ENCODE measurements around the gene FAM199X. TPM values are rescaled to one million over a fixed set of nuclear protein-coding genes. Genes with fewer than 3 reads are reported as not detected.

The FAM199X gene
- polyA plus RNA-seq, 3 donors: 4.1 to 8.2 (median 5.0) TPM

DNA sequence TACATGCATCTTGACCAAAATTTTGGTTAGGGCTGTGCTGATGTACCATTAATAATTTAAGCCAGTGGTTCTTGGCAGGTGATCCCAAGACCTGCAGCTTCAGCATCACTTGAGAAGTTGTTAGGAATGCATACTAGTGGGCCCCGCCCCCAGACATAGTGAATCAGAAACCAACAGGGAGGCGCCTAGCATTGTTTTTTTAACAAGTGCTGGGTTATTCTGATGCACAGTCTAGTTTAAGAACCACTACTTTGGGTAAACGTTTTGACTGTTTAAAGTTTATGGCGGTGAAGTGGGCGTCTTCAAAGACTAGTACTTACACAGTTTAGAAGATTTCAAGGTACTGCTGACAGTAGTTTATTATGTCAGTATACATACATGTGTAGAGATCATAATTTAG, 23.6 kb downstream of the FAM199X start:
- Mint-ChIP-seq H3K27me3 (ENCODE audit: low read depth in 3 of 3) (no peaks in the 10 kb centered on the region), H3K4me1 (no peaks in the 10 kb centered on the region), H3K9me3 (peaks cover 0 to 2% (median 0%) of the 10 kb centered on the region in 7 donors), H3K36me3 (peaks cover 50 to 51% of the 10 kb centered on the region in 2 donors), H3K4me3 (no peak overlapping the region), H3K27ac (no peak overlapping the region)
- 67% methylated on average over 1 of the region's 5 CpGs for WGBS (ENCODE audit: insufficient coverage)
- no peak for TF ChIP-seq CTCF (IDR thresholded peaks at IDR 0.05)
- Histone ChIP-seq H3K4me1 (ENCODE audit: control insufficient read depth in 1 of 2, insufficient read depth in 2 of 2, low read length in 2 of 2) (no peaks in the 10 kb centered on the region), H3K9me3 (replicated peaks in 1 of 2; ENCODE audit: control insufficient read depth in 1 of 2, insufficient read depth in 1 of 2, low read length in 2 of 2) (no peaks in the 10 kb centered on the region), H4K20me1 (ENCODE audit: insufficient read depth, low read length) (no peaks in the 10 kb centered on the region), H3K27me3 (ENCODE audit: control insufficient read depth in 2 of 2, insufficient read depth in 2 of 2, low read length in 2 of 2) (no peaks in the 10 kb centered on the region), H3K4me2 (replicated peaks; ENCODE audit: extremely low read depth, low read length, poor library complexity, severe bottlenecking) (no peak overlapping the region), H3K36me3 (replicated peaks in 1 of 2; ENCODE audit: control insufficient read depth in 1 of 2, insufficient read depth in 2 of 2, low read length in 2 of 2) (peaks cover 44 to 69% of the 10 kb centered on the region in 2 donors), H2AFZ (ENCODE audit: insufficient read depth, low read depth, low read length, poor library complexity, severe bottlenecking) (no peak overlapping the region), H3K27ac (ENCODE audit: low read depth in 1 of 2, low read length in 2 of 2) (no peak overlapping the region), H3K9ac (ENCODE audit: insufficient read depth, low read length, poor library complexity, severe bottlenecking) (no peak overlapping the region), H3K79me2 (ENCODE audit: insufficient read depth, low read length) (no peaks in the 10 kb centered on the region), H3K4me3 (replicated peaks in 1 of 3; ENCODE audit: low read depth in 2 of 3, low read length in 3 of 3) (no peak overlapping the region)
- intact Hi-C loops (cut with micrococcal nuclease): no loop called here
- DNase-seq: no peak

DNA sequence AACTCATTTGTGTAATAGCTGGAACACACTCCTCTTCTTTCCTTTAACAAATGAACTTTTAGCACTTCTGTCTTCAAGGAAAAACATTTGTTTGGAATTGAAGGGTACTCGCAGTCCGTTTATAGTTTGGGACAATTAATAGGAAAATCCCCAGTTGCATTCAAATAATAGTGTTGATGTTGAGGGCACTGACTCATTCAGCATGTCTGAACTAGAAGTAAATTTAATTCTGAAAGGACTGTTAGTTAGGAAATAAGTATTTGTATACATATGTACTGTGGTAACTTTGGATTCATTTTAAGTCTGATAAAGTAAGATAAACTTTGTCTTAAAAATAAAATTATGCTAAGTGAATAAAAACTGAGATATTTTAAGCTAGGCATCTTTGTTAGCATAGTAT, 27.2 kb downstream of the FAM199X start:
- H3K27me3 ChIP-seq (ENCODE audit: control insufficient read depth in 2 of 2, insufficient read depth in 2 of 2, low read length in 2 of 2): no peaks in the 10 kb centered on the region
- intact Hi-C loops (cut with micrococcal nuclease): no loop called here
- Mint-ChIP-seq H3K9me3 (no peaks in the 10 kb centered on the region), H3K4me1 (no peaks in the 10 kb centered on the region), H3K4me3 (no peak overlapping the region), H3K36me3 (peaks cover 40 to 41% of the 10 kb centered on the region in 2 donors), H3K27ac (no peak overlapping the region), H3K27me3 (ENCODE audit: low read depth in 3 of 3) (peaks cover 0 to 2% (median 0%) of the 10 kb centered on the region in 3 donors)
- WGBS (ENCODE audit: insufficient coverage): no CpG with 5 or more reads among the region's 2 CpGs
- H3K9me3 ChIP-seq (replicated peaks in 1 of 2; ENCODE audit: control insufficient read depth in 1 of 2, insufficient read depth in 1 of 2, low read length in 2 of 2): no peaks in the 10 kb centered on the region
- DNase-seq: no peak
- H3K27ac ChIP-seq (ENCODE audit: low read depth in 1 of 2, low read length in 2 of 2): no peak overlapping the region
- H3K79me2 ChIP-seq (ENCODE audit: insufficient read depth, low read length): no peaks in the 10 kb centered on the region
- H3K4me2 ChIP-seq (replicated peaks; ENCODE audit: extremely low read depth, low read length, poor library complexity, severe bottlenecking): no peak overlapping the region
- H3K9ac ChIP-seq (ENCODE audit: insufficient read depth, low read length, poor library complexity, severe bottlenecking): no peak overlapping the region
- H4K20me1 ChIP-seq (ENCODE audit: insufficient read depth, low read length): no peaks in the 10 kb centered on the region
- H2AFZ ChIP-seq (ENCODE audit: insufficient read depth, low read depth, low read length, poor library complexity, severe bottlenecking): no peak overlapping the region
- TF ChIP-seq CTCF (IDR thresholded peaks at IDR 0.05): no peak
- H3K4me1 ChIP-seq (ENCODE audit: control insufficient read depth in 1 of 2, insufficient read depth in 2 of 2, low read length in 2 of 2): no peaks in the 10 kb centered on the region
- H3K4me3 ChIP-seq (replicated peaks in 1 of 3; ENCODE audit: low read depth in 2 of 3, low read length in 3 of 3): no peak overlapping the region
- peaks cover 32 to 52% of the 10 kb centered on the region in 2 donors for H3K36me3 ChIP-seq (replicated peaks in 1 of 2; ENCODE audit: control insufficient read depth in 1 of 2, insufficient read depth in 2 of 2, low read length in 2 of 2)

All from CD14-positive monocyte (primary cell).